ENCODE results near the gene RPP14.

DNA sequence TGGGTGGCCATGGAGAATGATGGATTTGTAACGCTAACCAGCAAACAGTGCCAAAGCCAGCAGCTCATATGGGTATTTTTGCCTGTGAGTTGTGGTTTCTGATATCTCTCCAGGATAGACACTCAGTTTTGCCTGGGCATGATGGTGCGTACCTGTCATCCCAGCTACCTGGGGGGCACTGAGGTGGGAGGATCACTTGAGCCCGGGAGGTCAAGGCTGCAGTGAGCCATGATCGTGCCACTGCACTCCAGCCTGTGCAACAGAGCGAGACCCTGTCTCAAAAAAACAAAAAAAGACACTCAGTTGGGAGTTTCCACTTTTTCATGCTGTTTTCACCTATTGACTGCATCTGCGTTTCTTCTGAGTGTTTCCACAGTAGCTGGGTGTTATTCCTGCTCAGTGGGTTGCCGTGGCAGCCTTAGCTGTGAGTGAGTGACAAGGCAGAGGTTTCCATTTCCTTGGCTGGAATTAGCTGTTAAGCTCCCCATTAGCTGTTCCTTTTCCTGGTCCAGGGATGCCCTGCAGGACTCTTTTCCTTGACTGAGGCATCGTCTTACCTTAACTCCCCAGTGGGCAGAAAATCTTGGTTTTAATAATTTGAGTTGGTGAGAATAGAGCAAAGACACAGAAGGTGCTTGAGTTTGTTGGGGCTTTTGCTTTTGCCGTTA is 14.2 kb upstream of the RPP14 start:
- TF ChIP-seq CTCF (IDR thresholded peaks at IDR 0.05) (no peak), EP300 (IDR thresholded peaks at IDR 0.05; ENCODE audit: low read depth) (no peak)
